NCI-H146 treated with DMSO at 0.1 percent for 48 hours (cell line): ENCODE results near the gene HOXA5.

Source experiments
- DNase-seq: peaks from one replicate; lab custom pipeline; 2025; ENCODE audit not compliant: unreplicated experiment; lab: John Stamatoyannopoulos, UW

Gene HOXA5

DNA sequence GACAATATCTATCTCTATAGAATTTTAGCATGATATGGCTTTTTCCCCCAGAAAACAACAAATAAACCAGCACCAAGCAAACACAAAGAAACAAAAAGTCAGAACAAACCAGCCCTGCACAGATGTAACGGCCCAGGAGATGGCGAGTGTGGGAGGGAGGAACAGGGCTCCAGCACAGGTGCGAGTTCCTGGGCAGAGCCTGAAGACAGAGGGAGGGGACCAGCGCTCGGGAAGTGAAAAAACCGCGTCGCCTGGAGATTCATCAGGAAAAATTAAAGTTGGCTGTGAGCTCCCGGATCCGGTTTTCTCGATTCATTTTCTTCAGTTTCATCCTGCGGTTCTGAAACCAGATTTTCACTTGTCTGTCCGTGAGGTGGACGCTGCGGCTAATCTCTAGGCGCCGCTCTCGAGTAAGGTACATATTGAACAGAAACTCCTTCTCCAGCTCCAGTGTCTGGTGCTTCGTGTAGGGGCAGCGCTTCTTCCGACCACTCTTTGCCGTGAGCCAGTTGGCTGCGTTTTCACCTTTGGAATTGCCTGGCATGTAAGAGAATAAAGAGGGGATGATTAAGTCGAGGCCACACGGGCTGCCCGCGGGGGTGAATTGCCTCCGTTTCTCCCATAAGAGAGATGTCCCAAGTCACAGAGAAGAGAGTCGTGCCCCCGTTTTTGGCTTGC is 28.3 kb upstream of the HOXA5 start:
- DNase-seq: no peak

DNA sequence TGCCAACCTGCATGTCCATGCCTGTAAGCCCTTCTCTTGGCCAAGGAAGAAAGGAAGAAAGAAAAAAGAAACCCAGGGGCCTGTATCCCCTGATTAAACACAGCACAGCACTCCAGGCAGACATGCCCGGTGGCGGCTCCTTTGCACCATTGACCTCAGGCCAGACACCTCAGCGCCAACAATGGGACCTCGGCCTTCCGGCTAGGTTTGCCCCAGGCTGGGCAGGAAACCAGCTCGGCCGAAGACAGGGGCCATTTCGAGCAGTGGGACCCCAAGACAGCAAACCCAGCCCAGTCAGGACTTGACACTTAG is 27.8 kb upstream of the HOXA5 start:
- DNase-seq: no peak

DNA sequence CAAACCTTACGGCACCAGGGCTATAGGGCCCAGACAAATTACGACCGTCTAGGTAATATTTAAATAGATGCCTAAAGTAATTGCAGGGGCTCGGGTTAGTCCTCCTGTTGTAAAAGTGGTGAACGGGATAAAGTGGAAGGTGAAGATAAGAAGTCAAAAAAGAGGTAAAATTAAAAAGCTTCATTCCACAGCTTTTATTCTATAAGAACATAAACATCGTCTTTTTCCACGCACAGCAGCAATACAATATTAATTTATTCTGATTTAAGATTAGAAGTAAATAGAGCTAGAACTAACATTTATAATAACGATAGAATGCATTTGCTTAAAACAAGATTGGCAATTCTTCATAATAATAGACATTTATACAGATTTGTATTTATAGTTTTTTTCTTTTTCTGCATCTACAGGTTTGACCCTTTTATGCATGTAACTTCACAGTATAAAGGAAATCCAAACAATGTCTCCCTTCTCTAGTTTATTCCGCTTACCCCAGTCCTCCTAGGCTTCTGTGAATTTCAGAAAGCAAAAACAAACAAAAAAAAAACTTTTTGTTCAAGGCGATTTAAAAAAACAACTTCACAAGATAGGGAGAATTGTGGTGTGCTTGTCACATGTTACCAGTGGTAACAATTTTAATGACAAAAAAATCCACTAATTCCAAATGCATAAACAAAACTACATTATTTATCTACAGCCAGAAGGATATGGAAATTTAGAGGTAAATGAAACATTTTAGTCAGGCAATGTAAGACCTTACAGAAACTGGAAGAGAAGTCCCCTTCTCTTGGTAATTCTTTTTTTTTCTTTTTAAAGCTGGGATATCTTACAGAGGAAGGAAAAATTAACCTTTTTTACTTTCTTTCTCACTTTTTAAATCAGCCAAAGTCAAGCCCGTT is 27.2 kb upstream of the HOXA5 start:
- no peak for DNase-seq

DNA sequence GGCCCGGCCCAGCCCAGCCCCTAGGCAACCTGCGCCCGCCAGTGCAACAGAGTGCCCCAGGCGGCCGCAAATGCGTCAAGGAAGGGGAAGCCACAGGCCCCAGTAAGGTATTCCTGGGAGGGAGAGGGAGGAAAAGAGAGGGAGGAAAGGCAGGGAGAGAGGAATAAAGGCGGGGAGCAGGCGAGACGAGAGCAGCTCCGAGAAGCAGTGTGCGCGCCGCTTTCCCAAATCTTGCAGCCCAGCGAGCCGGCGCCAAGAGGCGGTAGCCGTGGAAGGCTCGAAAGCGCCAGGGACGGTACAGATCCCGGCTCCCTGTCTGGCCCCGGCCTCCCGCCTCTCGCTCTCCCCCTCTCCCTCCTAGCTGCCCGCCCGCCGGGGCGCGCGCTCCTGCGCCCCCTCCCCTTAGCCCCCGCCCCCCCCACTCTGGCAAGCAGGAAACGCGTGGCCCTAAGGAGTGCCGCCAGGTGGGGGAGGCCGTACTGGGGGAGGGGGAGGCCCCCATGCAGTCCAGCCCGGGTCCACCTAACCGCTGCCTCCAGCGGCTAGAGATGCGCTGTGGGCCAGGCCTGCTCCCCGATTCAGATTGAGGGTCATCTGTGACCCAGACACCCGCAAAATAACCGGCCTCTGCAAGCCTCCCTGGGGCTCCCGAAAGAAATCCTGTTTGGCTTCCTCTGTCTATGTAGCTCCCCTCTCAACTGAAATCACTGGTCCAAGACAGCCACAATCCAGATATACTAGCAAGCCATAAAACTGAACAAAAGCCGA is 26.4 kb upstream of the HOXA5 start:
- DNase-seq: no peak

DNA sequence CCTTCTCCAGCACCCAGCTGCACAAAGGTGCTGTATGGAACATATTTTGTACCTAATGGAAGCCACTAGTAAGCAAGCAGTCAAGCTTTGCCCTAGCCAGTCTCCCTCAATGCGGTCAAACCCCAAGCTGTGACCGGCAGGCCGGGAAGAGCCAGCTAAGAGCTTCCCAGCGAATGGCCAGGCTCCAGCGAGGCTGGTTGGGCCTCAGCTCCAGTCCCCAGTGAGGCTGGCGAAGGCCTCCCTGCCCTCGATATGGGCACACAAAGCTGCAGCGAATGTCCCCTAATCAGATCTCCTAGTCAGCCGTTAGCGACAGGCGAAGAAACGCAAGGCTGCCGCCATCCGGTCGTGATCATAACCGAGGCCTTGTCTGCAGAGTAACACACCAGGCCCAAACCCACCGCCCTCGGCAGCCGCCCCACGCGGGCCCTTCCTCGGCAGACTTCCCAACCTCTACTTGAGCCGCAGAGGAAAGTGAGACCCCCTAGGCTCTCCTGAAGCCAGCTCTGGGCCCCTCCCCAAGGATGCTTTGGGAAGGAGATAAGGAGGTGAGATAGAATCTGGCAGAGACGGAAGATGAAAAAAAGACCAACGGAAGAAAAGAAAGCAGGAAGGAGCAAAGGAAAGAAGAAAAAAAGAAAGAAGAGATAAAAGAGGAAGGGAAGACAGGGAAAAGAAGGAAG is 24.9 kb upstream of the HOXA5 start:
- no peak for DNase-seq

DNA sequence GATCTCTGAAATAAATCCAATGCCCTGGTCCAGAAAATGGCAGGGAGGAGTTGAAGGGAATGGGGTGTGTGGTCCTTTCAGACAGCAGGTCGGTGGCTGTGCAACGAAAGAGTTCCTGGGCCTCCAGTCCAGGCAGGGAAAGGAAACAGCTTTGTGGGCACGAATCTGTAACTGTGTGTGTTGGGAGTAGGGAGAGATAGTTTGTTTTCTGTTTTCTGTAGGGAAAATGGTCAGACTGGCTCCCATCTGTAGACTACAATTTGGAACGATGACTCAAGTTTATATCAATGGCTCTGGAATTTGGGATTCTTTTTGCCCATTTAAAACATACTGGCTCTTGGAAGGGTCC is 24.4 kb upstream of the HOXA5 start:
- DNase-seq: no peak

DNA sequence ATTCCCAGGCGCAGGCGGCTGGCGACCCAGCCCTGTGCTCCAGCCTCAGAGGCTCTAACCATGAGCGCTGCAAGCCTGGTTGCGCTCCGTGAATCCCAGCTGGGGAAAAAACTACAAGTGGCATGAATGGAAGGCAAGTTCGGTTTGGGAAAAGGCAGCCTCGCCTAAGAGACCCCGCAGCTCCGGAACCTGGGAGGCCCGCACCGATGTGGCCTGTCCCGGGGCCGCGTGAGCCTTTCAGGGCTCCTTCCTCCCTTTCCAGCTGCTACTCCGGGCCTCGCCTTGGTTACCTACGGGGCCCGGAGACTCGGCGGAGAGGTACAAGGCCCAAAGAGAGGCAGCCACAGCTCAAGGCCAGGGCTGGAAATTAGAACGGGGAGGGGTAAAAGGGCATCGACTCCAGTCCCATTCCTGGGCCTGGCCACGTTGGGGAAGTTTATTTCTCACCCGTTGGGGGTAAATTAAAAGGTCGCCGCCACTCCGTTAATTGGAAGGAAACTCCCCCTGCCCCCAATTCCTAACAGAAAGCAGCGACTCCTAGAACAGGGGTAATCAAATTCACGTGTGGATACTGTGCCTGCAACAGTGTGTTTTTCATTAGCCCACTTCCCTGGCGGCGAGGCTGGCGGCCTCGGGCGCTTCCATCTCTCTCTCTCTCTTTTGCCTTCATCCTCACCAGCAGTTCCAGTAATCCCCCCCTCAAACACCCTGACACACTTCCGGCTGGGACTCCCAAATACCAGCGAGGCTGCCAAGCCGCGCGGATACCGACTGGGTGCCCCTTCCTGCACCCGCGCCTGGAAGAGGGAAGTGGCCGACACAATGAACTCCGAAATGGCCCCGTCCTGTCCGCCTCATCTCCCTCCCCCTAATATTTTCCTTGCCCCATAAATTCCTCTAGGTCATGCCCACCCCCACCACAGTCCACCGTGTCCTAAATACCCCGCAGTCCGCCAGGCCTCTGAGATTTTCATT is 23.3 kb upstream of the HOXA5 start:
- DNase-seq: no peak

DNA sequence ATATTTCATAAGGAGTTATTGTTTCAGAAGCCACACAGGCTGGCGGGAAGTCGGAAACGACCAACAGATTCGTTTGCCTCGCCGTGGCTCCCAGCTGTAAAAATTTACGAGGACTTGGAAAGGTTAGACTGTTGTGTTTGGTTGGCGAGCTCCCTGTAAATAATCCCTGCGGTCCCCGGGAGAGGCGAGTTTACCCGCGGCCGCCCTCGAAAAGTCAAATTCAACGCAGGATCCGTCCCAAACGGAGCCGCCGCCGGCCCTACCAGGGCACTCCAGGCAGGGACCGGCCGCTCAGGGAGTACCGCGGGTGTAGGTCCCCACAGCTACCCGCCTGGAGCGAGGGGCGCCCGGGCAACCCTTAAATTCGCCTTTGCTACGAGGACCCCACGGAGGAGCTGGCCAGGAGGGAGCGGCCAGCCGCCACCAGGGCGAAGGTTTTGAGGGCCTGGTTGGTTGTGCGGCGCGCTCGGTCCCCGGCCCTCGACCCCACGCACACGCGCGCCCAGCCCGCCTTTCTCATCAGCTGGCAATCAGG is 22.6 kb upstream of the HOXA5 start:
- DNase-seq: no peak

DNA sequence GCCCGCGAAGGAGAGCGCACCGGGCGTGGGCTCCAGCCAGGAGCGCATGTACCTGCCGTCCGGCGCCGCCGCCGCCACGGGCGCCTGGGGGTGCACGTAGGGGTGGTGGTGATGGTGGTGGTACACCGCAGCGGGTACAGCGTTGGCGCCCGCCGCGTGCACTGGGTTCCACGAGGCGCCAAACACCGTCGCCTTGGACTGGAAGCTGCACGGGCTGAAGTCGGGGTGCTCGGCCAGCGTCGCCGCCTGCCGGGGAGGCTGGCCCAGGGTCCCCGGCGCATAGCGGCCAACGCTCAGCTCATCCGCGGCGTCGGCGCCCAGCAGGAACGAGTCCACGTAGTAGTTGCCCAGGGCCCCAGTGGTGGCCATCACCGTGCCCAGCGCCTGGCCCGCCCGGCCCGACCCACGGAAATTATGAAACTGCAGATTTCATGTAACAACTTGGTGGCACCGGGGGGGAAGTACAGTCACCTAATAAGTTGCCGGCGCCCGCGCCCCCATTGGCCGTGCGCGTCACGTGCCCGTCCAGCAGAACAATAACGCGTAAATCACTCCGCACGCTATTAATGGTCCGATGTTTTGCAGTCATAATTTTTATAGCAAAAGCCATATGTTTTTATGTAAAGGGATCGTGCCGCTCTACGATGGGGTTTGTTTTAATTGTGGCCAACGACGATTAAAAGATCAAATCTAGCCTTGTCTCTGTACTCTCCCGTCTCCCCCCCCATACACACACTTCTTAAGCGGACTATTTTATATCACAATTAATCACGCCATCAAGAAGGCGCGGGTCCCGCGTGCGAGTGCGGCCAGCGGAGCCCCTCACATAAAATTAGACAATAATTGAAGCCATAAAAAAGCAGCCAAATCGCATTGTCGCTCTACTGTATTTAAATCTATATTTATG is 21.9 kb upstream of the HOXA5 start, which contains the start of gene HOXA9:
TSS of gene HOXA9 (minus strand) at position 449 of the 907 bp plus-strand sequence. CDS start at position 369, 80 bp downstream.
- no peak for DNase-seq

DNA sequence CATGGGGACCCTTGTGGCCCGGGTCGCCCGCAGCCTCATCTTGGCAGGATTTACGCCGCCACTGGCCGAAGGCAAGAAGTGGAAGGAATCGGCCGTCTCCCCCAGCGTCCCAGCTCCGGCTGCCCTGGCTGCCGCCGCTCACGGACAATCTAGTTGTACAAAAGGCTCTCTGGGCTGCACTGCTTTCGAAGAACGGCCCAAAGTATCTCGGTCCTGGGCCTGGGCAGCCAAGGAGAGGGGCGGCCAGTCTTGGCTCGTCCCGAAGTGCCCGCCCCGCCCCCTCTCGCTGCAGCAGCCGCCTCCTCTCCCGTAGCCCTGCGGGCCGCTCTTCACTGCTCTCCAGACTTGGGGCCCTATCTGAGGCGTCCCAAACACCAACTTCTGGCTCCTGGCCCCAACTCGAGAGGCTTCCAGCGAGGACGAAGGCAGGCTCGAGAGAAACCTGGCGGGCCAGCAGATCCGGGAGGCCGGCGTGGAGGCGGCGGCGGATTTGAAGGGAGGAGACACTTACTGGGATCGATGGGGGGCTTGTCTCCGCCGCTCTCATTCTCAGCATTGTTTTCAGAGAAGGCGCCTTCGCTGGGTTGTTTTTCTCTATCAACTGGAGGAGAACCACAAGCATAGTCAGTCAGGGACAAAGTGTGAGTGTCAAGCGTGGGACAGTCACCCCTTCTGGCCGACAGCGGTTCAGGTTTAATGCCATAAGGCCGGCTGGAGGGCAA is 21.0 kb upstream of the HOXA5 start:
- no peak for DNase-seq

DNA sequence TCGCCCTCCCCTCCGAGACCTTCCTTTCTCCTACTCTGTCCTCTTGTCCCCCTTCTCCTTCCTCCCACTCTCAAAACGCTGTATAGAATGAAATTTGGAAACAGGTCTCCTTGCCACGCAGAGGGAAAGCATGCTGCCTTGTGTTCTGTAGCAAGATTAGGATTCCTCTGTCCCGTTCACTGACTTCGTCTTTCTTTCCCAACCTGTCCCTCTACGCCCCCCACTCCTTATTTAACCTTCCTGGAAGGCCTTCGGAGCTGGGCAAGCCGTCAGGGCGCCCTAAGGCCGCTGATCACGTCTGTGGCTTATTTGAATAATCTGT is 20.5 kb upstream of the HOXA5 start:
- DNase-seq: no peak

DNA sequence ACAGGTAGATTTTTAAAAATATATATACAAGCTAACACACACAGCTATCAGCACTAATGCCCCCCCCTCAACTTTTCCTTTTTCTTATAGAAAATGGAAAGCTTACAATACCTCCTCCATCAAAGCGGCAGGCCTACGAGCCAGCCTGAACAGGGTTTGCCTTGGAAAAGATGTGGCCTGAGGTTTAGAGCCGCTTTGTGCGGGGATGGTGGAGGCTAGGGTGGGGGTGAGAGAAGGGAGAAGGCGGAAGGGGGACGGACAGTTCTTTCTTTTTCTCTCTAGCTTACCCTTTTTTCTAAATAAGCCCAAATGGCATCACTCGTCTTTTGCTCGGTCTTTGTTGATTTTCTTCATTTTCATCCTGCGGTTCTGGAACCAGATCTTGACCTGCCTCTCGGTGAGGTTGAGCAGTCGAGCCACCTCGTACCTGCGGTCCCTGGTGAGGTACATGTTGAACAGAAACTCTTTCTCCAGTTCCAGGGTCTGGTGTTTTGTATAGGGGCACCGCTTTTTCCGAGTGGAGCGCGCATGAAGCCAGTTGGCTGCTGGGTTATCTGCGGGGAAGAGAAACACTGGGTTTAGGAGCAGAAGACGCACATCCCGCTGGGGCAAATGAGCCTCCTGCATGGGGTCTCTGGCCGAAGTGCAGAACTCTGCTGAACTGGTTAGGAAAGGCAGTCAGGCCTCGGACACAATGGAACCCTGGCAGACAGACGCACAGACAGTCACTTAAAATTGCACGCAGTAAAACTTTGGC is 20.0 kb upstream of the HOXA5 start:
- DNase-seq: no peak

DNA sequence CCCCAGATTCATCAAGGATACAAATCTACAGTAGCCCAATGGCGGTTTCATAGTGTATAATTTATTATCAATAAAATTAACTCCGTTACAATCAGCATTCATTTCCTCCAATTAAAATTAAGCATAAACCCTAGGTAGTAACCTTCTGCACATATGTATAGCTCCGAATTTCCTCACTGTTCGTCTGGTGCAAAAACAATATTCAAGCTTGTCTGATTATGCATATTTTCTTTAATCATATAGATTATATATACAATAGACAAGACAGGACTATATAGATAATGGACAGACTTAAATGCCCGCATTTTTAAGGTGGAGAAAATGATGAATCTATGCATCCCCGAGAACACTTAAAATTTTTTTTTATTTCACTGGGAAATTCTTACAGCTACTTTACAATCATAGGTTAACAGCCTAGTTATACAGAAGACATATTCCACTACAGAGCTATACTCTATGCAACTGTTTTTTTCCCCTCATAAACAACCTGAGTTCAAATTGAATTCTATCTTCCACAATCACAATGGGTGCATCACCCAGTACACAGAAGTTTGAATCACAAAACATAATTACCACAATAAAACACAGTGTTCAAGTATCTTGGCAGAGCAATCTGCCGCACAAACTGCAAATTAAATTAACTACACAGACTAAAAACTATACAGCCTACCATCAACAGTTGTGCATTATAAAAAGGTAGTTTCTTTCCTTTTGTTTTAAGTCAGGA is 19.2 kb upstream of the HOXA5 start:
- DNase-seq: no peak

DNA sequence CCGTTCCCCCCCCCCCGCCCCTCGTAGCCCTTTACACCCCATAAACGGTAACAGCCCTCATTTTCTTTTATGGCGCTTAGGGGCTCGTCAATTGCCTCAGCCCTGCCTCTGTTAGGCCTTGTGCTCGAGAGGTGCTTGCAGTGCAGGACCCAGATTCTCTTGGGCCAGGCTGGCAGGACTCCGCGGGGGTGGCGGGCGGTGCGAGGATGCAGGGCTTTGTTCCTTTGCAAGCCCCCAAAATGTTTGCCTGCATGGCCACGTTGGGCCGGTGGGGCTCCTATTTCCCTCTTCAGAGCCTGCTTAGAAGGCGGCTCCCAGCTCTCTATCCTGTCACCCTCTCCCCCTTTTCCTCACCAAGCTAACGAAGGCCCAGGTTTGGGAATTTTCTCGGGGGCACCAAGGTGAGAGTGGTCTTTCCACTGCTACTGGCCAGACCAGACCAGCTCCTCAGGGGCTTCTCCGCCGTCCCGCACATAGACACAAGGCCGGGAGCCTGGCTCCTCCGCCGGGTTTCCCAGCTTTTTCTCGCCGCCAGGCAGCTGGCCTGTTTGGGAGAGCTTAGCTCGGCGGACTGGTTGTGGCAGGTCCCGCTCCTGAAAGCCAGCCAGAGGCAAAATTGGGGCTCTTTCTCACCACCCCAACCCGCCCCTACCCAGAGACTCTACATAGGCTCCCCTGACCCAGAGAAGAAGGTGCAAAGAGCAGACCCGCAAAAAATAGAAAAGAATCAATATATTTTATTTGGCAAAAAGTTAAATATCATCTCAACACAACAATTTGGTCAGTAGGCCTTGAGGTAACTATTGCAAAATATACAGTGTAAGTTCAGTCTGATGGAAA is 18.5 kb upstream of the HOXA5 start:
- no peak for DNase-seq

DNA sequence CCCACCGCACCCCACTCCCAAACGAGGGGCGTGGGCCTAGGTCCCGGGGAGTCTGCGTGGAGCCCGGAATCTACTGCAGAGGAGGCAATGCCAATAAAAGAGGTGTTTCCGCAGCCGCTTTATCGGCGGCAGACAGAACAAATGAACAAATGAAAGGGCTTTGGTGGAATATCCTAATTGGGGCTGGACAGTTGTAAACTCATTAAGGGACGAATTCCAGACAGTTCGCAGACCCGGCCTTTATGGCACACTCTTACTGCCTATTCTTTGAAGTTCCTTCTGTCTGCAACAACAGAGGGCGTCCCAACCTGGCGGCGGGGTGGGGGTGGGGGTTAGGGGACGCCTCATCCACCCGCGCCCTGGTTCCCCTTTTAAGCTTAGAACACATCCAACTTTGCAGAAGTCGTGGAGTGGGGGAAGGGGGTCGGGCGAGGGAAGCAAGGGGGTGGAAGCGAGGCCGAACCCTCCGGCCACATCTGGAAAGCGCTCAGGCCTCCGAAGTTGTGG is 17.8 kb upstream of the HOXA5 start:
- DNase-seq: no peak
